ENCODE measurements around the gene RARRES1.

The RARRES1 gene

GRCh38 chr3:158765518-158766205, 33.4 kb upstream of the RARRES1 start:
- DNase-seq (ENCODE audit: extremely low read depth in 1 of 2, low read depth in 1 of 2) = no peak

- no peak for DNase-seq (ENCODE audit: extremely low read depth in 1 of 2, low read depth in 1 of 2)
Measured at GRCh38 chr3:158763421-158763820, 31.2 kb upstream of the RARRES1 start.

- no peak for DNase-seq (ENCODE audit: extremely low read depth in 1 of 2, low read depth in 1 of 2)
Measured at GRCh38 chr3:158762701-158763100, 30.4 kb upstream of the RARRES1 start.

GRCh38 chr3:158761350-158761749, 29.1 kb upstream of the RARRES1 start:
- no peak for DNase-seq (ENCODE audit: extremely low read depth in 1 of 2, low read depth in 1 of 2)

DNA sequence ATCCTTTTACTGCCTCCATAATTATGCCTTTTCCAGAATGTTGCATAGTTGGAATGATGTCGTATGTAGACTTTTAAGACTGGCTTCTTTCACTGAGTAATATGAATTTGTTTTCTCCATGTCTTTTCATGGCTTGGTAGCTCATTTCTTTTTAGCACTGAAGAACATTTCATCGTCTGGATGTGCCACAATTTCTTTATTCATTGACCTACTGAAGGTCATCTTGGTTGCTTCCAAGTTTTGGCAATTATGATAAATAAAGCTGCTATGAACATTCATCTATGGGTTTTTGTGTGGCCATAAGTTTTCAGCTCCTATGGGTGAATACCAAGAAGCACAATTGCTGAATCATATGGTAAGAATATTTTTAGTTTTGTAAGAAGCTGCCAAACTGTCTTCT, 23.2 kb upstream of the RARRES1 start:
- DNase-seq (ENCODE audit: extremely low read depth in 1 of 2, low read depth in 1 of 2) = no peak

- no peak for DNase-seq (ENCODE audit: extremely low read depth in 1 of 2, low read depth in 1 of 2)
Measured at GRCh38 chr3:158753854-158754253, 21.6 kb upstream of the RARRES1 start.

DNA sequence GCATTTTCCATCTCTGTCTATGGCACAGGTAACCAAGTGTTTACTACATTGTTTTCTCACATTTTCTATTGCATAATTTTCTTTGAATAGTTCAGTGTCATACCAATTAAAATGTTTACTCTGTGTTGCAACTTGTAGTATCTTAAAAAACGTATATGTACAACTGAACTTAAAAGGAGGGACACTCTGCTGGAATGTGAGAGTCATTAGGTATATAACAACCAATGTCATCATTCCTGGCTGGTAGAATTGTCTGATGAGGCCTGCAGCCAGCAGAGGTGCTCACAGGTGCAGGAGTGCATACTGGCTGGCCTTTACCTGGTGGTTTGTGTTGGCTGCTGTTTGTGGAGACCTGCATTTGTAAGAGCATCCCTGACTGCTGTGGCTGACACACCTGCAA, 19.1 kb upstream of the RARRES1 start:
- no peak for DNase-seq (ENCODE audit: extremely low read depth in 1 of 2, low read depth in 1 of 2)

DNA sequence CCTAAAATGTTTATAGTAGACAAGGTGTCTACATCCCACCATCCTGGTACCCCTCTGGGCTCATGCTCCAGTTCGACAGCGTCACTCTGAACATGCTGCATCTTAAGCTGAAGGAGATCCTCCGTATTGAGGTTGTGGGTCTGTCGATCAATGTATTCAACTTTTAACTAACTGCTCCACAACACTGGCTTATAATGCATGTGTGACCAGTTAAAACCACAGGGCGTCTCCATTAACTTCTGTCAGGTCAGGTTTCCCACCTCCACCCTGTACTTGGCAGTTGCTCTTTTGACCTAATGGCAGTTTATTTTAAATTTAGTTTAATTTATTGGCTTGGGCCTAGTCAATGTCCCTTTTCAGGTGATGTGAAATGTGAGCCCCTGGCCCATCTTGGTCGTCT, 17.8 kb upstream of the RARRES1 start:
- DNase-seq (ENCODE audit: extremely low read depth in 1 of 2, low read depth in 1 of 2) = no peak

- DNase-seq (ENCODE audit: extremely low read depth in 1 of 2, low read depth in 1 of 2) = no peak
Measured at GRCh38 chr3:158749526-158749925, 17.3 kb upstream of the RARRES1 start.

DNA sequence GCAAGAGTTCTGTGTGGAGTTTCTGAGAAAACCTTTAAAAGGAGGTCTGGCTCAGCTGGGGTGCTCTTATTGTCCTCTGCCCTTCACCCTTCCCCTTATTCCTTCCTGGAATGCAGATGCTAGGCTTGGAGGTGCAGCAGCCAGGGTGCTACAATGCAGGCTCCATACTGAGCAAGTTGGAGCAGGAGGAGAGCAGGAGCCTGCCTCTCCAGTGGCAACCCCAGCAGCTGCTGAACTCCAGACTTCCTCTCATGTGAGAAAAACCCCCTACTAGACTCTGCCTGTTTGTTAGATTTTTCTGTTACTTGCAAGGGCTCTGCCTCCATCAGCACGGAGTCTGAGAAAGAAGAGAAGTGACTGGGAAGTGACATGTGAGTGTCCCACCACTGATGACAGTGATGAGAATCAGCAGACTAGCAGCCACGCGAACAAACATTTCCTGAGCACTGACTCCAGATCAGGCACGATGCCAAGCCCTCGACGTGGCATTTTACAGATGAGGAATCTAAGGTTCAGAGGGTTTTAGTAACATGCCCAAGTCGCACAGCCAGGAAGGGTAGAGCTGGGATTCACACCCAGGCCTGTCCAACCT, 16.1 kb upstream of the RARRES1 start:
- DNase-seq (ENCODE audit: extremely low read depth in 1 of 2, low read depth in 1 of 2) = no peak

- DNase-seq (ENCODE audit: extremely low read depth in 1 of 2, low read depth in 1 of 2) = no peak
Measured at GRCh38 chr3:158747417-158747816, 15.2 kb upstream of the RARRES1 start.

DNA sequence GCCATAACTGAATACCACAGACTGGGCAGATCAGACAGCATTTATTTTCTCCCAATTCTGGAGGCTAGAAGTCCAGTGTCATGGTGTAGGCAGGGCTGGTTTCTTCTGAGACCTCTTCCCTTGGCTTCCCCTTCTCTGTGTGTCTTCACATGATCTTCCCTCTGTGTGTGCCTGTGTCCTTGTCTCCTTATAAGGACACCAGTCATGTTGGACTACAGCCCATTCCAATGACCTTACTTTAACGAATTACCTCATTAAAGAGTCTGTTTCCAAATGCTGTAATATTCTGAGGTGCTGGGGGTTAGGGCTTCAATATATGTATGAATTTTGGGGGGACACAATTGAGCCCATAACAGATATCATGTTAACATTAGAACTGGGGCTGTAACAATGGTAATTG, 13.3 kb upstream of the RARRES1 start:
- no peak for DNase-seq (ENCODE audit: extremely low read depth in 1 of 2, low read depth in 1 of 2)

DNA sequence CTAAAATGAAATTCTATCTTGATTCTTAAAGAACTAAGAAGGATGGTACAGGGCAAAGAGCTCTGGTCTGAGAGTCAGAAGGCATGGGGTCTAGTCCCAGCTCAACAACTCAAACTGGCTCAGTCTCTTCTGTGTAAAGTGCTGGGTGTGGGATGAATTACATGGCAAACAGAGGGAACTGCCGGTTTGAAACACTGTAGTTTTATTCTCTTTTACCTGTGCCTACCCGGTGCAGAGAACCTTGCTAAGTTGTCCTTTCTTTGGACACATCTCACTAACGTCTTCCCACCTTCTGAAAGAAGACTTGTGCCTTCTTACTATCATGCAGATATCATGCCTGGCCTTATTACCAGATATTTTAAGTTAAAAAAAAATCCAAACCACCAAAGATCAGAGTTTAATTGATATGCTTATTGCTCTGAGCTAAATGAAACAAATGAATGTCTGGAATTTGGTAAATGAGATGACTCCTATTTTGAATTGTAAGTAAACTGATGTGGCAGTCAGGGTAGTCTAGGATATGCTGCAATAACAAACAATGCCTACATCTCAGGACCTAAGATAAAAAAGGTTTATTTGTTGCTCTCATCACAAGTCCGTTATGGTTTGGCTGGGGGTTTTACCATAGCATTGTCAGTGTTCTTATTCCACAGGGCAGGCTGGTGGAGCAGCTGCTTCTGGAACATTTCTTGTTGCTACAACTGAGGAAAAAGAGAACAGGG, 12.5 kb upstream of the RARRES1 start:
- DNase-seq (ENCODE audit: extremely low read depth in 1 of 2, low read depth in 1 of 2) = no peak

GRCh38 chr3:158743664-158744566, 11.7 kb upstream of the RARRES1 start:
- DNase-seq (ENCODE audit: extremely low read depth in 1 of 2, low read depth in 1 of 2) = no peak

- no peak for DNase-seq (ENCODE audit: extremely low read depth in 1 of 2, low read depth in 1 of 2)
Measured at GRCh38 chr3:158742871-158743663, 10.8 kb upstream of the RARRES1 start.

DNA sequence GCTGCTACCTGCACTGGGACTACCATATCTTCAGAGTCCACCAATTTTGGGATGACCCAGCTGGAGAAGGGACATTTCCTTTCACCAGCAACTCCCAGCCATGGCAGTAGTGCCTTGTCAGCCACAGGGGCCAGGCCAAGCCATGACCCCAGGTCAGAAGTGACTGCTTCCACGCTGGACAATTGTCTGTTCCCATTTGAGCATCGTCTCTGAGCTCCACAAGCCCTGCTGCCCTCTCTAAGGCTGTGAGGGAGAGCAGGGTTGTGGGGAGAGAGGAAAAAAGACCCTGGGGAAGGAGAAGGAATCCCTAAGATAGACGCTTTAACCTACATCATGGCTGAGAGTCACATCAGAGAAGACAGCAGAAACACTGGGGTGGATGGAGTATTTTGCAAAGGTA, 7.4 kb upstream of the RARRES1 start:
- no peak for DNase-seq (ENCODE audit: extremely low read depth in 1 of 2, low read depth in 1 of 2)

DNA sequence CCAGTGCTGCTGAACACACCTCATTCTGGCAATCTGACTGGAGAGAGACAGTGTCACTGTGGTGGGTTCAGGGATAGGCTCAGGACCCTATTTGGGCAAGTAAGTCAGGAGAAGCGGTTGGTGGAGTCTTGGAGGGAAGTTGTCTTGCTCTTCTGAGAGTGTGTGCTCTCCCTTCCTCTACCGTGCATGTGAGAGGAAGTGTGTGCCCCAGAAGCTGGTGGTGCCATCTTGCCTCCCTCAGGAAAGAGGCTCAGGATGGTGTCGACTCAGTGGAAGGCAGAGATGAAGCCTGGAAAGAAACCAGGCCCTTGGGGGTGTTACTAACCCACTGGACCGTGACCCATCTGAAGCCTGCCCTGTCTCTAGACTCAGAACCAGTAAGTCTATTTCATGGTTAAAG, 6.8 kb upstream of the RARRES1 start:
- no peak for DNase-seq (ENCODE audit: extremely low read depth in 1 of 2, low read depth in 1 of 2)

DNA sequence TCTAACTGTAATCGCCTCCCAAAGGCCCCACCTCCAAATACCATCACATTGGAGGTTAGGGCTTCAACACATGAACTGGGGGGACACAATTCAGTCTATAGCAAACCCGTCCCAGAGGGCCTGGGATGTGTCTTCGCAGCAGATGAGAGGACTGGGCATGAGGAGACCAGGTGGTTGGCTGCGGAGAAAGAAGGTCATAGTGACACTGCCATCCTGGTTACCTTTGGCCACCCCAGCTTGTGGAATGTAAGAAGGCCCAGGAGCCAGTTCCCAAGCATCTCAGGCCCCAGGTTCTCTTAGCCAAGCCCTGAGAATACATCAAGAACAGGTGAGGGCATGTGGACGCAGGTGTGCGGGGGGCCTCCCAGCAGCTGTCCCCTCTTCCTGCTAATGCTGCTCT, 6.4 kb upstream of the RARRES1 start:
- no peak for DNase-seq (ENCODE audit: extremely low read depth in 1 of 2, low read depth in 1 of 2)

DNA sequence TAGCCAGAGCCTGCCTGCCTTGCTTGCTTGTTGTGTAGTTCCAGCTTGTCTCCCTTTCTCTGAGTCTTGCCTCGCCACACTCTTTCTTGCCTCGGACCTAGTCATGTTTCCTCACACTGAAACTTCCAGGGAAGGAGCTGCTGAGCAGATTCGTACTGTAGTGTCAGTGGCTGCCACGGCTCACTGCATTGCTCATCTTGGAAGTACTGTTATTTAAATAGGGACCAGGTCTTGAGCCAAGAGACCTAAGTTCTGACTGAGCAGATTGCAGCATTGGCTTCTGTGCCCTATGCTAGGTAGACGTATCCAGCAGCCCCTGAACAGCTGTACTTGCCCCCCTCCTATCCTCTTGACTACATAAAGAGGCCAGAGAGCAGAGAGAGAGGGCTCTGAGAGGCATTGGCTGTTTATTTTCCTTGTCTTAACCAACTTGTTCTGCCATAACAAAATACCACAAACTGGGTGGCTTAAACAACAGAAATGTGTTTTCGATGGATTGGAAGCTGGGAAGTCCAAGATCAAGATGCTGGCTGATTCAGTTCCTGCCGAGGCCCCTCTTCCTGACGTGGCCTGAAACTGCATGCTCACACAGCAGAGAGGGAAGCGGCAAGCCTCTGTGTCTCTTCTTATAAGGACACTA, 5.8 kb upstream of the RARRES1 start:
- DNase-seq (ENCODE audit: extremely low read depth in 1 of 2, low read depth in 1 of 2) = no peak

DNA sequence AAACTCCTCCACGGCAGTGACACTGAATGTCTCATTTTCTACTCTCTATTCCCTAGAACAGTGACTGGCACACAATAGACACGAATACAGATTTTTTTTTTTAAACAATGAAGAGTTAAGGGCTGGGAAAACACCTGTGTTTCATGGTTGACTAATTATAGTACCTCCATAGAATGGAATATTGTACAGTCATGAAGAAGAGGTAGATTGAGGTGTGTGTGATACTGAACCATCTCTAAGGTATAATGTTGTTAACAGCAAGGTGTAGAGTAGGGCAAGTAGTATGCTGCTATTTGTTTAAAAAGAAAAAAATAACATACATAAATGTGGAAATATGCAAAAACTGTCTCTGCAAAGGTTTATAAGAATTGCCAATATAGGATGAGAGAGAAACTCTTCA, 5.2 kb upstream of the RARRES1 start:
- DNase-seq (ENCODE audit: extremely low read depth in 1 of 2, low read depth in 1 of 2) = no peak
